Lower lobe of right lung (tissue), 2 donors: ENCODE measurements around the gene DNAI1. TPM values are rescaled to one million over a fixed set of nuclear protein-coding genes. Genes with fewer than 3 reads are reported as not detected.
"Not testable (repeated sequence)": the region's sequence is repeated elsewhere in the genome, so short reads cannot be mapped to it uniquely, and the experiment has no call there.

Source experiments
- ATAC-seq, 2 donors: fragments of 200-7000 bp; cut with Tn5 transposase; one replicate each; pipeline ENCODE4 v1.9.1; 2020 to 2022; ENCODE audit warnings: mild to moderate bottlenecking in 2 of 2, moderate library complexity in 2 of 2
- DNase-seq: peaks from one replicate; pipeline ENCODE4 v3.0.0-alpha.2; 2020
- H3K27ac ChIP-seq: fragments of 200-600 bp; one replicate; pipeline ENCODE4 v1.8.0; 2022
- H3K27me3 ChIP-seq: fragments of 200-600 bp; one replicate; pipeline ENCODE4 v1.8.0; 2022; ENCODE audit warnings: low read depth
- H3K36me3 ChIP-seq: fragments of 200-600 bp; one replicate; pipeline ENCODE4 v1.8.0; 2022; ENCODE audit warnings: mild to moderate bottlenecking
- H3K4me1 ChIP-seq: fragments of 200-600 bp; one replicate; pipeline ENCODE4 v1.8.0; 2022
- H3K4me3 ChIP-seq: fragments of 200-600 bp; one replicate; pipeline ENCODE4 v1.8.0; 2022; ENCODE audit warnings: mild to moderate bottlenecking
- H3K9me3 ChIP-seq: fragments of 200-600 bp; one replicate; pipeline ENCODE4 v1.8.0; 2022
- intact Hi-C: fragments of 100-400 bp; cut with DNase I; formaldehyde crosslinking; loops from one replicate; pipeline ENCODE4 v1.11.0; 2022
- total RNA-seq: library from RNA; stranded (reverse); fragmentation: NEBNext Ultra II Directional; extraction: Animal tissue kit (Norgen Biotek cat#: 25700); gene quantifications from one replicate; pipeline ENCODE4 v1.2.1, GENCODE V29; 2021
- TF ChIP-seq, protein P1 (sequence below): fragments of 200-600 bp; IDR thresholded peaks from one replicate; pipeline ENCODE4 v1.8.0; 2022; ENCODE audit warnings: antibody characterized with exemption, mild to moderate bottlenecking
- donor health status: DM: no; HTN: yes; CAD: no; lungs with severe emphysema.

DNAI1 gene
- total RNA-seq, 1 donor from 2014 or later = 13.5 TPM

- TF ChIP-seq, protein P1, sequence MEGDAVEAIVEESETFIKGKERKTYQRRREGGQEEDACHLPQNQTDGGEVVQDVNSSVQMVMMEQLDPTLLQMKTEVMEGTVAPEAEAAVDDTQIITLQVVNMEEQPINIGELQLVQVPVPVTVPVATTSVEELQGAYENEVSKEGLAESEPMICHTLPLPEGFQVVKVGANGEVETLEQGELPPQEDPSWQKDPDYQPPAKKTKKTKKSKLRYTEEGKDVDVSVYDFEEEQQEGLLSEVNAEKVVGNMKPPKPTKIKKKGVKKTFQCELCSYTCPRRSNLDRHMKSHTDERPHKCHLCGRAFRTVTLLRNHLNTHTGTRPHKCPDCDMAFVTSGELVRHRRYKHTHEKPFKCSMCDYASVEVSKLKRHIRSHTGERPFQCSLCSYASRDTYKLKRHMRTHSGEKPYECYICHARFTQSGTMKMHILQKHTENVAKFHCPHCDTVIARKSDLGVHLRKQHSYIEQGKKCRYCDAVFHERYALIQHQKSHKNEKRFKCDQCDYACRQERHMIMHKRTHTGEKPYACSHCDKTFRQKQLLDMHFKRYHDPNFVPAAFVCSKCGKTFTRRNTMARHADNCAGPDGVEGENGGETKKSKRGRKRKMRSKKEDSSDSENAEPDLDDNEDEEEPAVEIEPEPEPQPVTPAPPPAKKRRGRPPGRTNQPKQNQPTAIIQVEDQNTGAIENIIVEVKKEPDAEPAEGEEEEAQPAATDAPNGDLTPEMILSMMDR = no peak
- ATAC-seq (peak; percentile 99), DNase-seq (peak; percentile 88)
- H3K27ac ChIP-seq = no peak within 1 kb of the TSS
- H3K4me3 ChIP-seq = peak within 1 kb of the TSS; percentile 47
- peaks cover 9% of the 10 kb centered on the region for H3K4me1 ChIP-seq
- intact Hi-C loops = no loop called here
- H3K27me3 ChIP-seq = no peaks in the 10 kb centered on the region
- no peaks in the 10 kb centered on the region for H3K9me3 ChIP-seq
- no peaks in the 10 kb centered on the region for H3K36me3 ChIP-seq
Measured at GRCh38 chr9:34522971-34523797, 64.6 kb downstream of the DNAI1 start, which contains the start of gene ENHO. ENHO (minus strand) TSS chr9:34522990; CDS start chr9:34521695, 1,295 bp downstream.

- no peaks in the 10 kb centered on the region for H3K9me3 ChIP-seq
Measured at GRCh38 chr9:34524349-34524748, 65.7 kb downstream of the DNAI1 start.

GRCh38 chr9:34526026-34526425 is 67.4 kb downstream of the DNAI1 start:
- H3K27me3 ChIP-seq = no peaks in the 10 kb centered on the region
- no peak overlapping the region for H3K4me3 ChIP-seq
- ATAC-seq (no peak), DNase-seq (no peak)
- H3K36me3 ChIP-seq = no peaks in the 10 kb centered on the region
- intact Hi-C loops = no loop called here
- TF ChIP-seq, protein P1 = no peak
- H3K4me1 ChIP-seq = peaks cover 9% of the 10 kb centered on the region
- no peak overlapping the region for H3K27ac ChIP-seq
- H3K9me3 ChIP-seq = no peaks in the 10 kb centered on the region

More at GRCh38 chr9:34524349-34524748, 65.7 kb downstream of the DNAI1 start:
- Histone ChIP-seq H3K4me1 (peaks cover 9% of the 10 kb centered on the region), H3K27me3 (no peaks in the 10 kb centered on the region), H3K4me3 (no peak overlapping the region), H3K27ac (no peak overlapping the region), H3K36me3 (no peaks in the 10 kb centered on the region)
- TF ChIP-seq, protein P1 = no peak
- intact Hi-C loops = no loop called here
- ATAC-seq (no peak), DNase-seq (no peak)

GRCh38 chr9:34532041-34532440 is 73.4 kb downstream of the DNAI1 start:
- ATAC-seq, intact Hi-C loops, H3K36me3 ChIP-seq, H3K27ac ChIP-seq, H3K9me3 ChIP-seq, H3K27me3 ChIP-seq, H3K4me3 ChIP-seq, DNase-seq, H3K4me1 ChIP-seq: not testable (repeated sequence)

DNA sequence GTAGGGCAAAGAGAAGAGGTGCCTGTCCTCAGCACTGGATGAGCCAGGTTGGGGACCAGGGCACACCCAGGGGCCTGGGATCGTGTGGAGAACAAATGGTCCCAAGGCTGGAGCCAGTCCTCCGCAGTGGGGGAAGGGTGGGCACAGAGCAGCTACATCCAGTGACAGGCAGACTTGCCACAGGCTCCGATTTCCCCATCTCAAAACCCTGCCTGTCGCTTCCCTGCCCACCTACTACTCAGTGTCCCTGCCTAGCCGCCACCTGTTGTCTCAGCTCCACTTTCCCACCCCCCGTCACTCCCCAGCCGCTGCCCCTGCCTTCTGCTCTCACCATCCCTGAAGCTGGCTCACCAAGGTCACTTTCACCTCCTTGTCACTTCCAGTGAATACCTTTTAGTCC is 78.1 kb downstream of the DNAI1 start:
- H3K9me3 ChIP-seq = no peaks in the 10 kb centered on the region
- TF ChIP-seq, protein P1 = no peak
- H3K27ac ChIP-seq = no peak overlapping the region
- H3K27me3 ChIP-seq = peaks cover 4% of the 10 kb centered on the region
- ATAC-seq = no peak
- intact Hi-C loops = no loop called here
- DNase-seq = no peak
- H3K4me3 ChIP-seq = no peak overlapping the region
- no peaks in the 10 kb centered on the region for H3K4me1 ChIP-seq
- H3K36me3 ChIP-seq = no peaks in the 10 kb centered on the region

- Histone ChIP-seq H3K27me3 (no peaks in the 10 kb centered on the region), H3K9me3 (no peaks in the 10 kb centered on the region), H3K4me1 (no peaks in the 10 kb centered on the region), H3K36me3 (no peaks in the 10 kb centered on the region), H3K27ac (no peak overlapping the region), H3K4me3 (no peak overlapping the region)
- DNase-seq (no peak), ATAC-seq (no peak)
- intact Hi-C loops = loop anchor here (10.0 kb wide), 1 partner anchor 64 kb away; no protein-coding TSS in a partner anchor
- TF ChIP-seq, protein P1 = no peak
Measured at GRCh38 chr9:34540827-34541226, 82.2 kb downstream of the DNAI1 start.
